Fibroblast of gingiva (primary cell): ENCODE data around the gene CBFB.

Source experiments
- DNase-seq: peaks from one replicate; pipeline ENCODE4 v3.0.0-alpha.2; 2011; ENCODE audit warnings: low read depth

CBFB gene

GRCh38 chr16:67016681-67017420 lies 12.1 kb upstream of the CBFB start:
- no peak for DNase-seq

- no peak for DNase-seq
Measured at GRCh38 chr16:67017421-67017750, 11.6 kb upstream of the CBFB start.

GRCh38 chr16:67017810-67018488 lies 11.0 kb upstream of the CBFB start:
- DNase-seq = peak; percentile 83

GRCh38 chr16:67019171-67019570 lies 9.8 kb upstream of the CBFB start:
- DNase-seq = no peak

GRCh38 chr16:67021321-67021720 lies 7.6 kb upstream of the CBFB start:
- DNase-seq = no peak

GRCh38 chr16:67022531-67023214 lies 6.3 kb upstream of the CBFB start:
- no peak for DNase-seq

- no peak for DNase-seq
Measured at GRCh38 chr16:67023689-67024088, 5.3 kb upstream of the CBFB start.

- no peak for DNase-seq
Measured at GRCh38 chr16:67024384-67025209, 4.4 kb upstream of the CBFB start.

- no peak for DNase-seq
Measured at GRCh38 chr16:67025210-67025550, 3.8 kb upstream of the CBFB start.

GRCh38 chr16:67026570-67026969 lies 2.4 kb upstream of the CBFB start:
- DNase-seq = no peak

GRCh38 chr16:67027046-67027445 lies 1.9 kb upstream of the CBFB start:
- DNase-seq = no peak

- no peak for DNase-seq
Measured at GRCh38 chr16:67028167-67028695, 718 bp upstream of the CBFB start.

- peak; percentile 64 for DNase-seq
Measured at GRCh38 chr16:67029254-67030096, 526 bp downstream of the CBFB start.

- no peak for DNase-seq
Measured at GRCh38 chr16:67030221-67030962, 1.4 kb downstream of the CBFB start.

GRCh38 chr16:67034487-67034886 lies 5.5 kb downstream of the CBFB start:
- peak; percentile 36 for DNase-seq

- DNase-seq = no peak
Measured at GRCh38 chr16:67035364-67035763, 6.4 kb downstream of the CBFB start.

GRCh38 chr16:67036323-67036741 lies 7.4 kb downstream of the CBFB start:
- DNase-seq = peak; percentile 70

GRCh38 chr16:67039260-67040020 lies 10.5 kb downstream of the CBFB start:
- no peak for DNase-seq

GRCh38 chr16:67040166-67040565 lies 11.2 kb downstream of the CBFB start:
- no peak for DNase-seq

- peak; percentile 41 for DNase-seq
Measured at GRCh38 chr16:67040906-67041305, 12.0 kb downstream of the CBFB start.
